Uterus (tissue), 2 donors: ENCODE data around the gene PCNP.

Experiments
- POLR2A ChIP-seq, 2 donors: fragments of 450-650 bp; IDR thresholded peaks; one replicate each; pipeline ENCODE4 v1.6.1; 2016; ENCODE audit warnings: antibody characterized with exemption in 2 of 2, mild to moderate bottlenecking in 1 of 2, moderate library complexity in 1 of 2
- TF ChIP-seq, protein P1 (sequence below), 4 experiments: fragments of 200-600 bp in 2 of 4; fragments of 450-650 bp in 2 of 4; sonication (generic) in 2 of 4; IDR thresholded peaks; one replicate each; pipeline ENCODE4 v1.5.1; 2016 to 2019; ENCODE audit warnings: antibody characterized with exemption in 4 of 4, mild to moderate bottlenecking in 2 of 4, moderate library complexity in 1 of 4

- TF ChIP-seq, protein P1, sequence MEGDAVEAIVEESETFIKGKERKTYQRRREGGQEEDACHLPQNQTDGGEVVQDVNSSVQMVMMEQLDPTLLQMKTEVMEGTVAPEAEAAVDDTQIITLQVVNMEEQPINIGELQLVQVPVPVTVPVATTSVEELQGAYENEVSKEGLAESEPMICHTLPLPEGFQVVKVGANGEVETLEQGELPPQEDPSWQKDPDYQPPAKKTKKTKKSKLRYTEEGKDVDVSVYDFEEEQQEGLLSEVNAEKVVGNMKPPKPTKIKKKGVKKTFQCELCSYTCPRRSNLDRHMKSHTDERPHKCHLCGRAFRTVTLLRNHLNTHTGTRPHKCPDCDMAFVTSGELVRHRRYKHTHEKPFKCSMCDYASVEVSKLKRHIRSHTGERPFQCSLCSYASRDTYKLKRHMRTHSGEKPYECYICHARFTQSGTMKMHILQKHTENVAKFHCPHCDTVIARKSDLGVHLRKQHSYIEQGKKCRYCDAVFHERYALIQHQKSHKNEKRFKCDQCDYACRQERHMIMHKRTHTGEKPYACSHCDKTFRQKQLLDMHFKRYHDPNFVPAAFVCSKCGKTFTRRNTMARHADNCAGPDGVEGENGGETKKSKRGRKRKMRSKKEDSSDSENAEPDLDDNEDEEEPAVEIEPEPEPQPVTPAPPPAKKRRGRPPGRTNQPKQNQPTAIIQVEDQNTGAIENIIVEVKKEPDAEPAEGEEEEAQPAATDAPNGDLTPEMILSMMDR (IDR thresholded peaks at IDR 0.05), result no peak
- no peak for TF ChIP-seq POLR2A (IDR thresholded peaks at IDR 0.05)
Observed at GRCh38 chr3:101619734-101620133, 45.8 kb downstream of the PCNP start.
